OCI-LY1 (cell line): ENCODE results near the gene P2RX2.

Experiments
- H2AFZ ChIP-seq: fragments of 200-600 bp; sonication (generic), shearing (Covaris generic); 2 replicates; pipeline ENCODE4 v1.6.0; 2014; ENCODE audit warnings: antibody characterized with exemption, mild to moderate bottlenecking, low read length
- H3F3A ChIP-seq: fragments of 200-600 bp; sonication (generic), shearing (Covaris generic); 2 replicates; pipeline ENCODE4 v1.6.0; 2014; ENCODE audit warnings: mild to moderate bottlenecking, antibody characterized with exemption, low read length, moderate library complexity; ENCODE audit not compliant: insufficient read depth
- H3K27ac ChIP-seq: fragments of 200-600 bp; sonication (generic); 2 replicates; pipeline ENCODE4 v1.5.1; 2014; ENCODE audit warnings: low read length, mixed run types, mild to moderate bottlenecking, low read depth; ENCODE audit not compliant: poor library complexity, severe bottlenecking
- H3K27me3 ChIP-seq: fragments of 200-600 bp; sonication (generic); 2 replicates; pipeline ENCODE4 v1.6.0; 2014; ENCODE audit warnings: antibody characterized with exemption, mild to moderate bottlenecking, low read length, moderate library complexity; ENCODE audit not compliant: insufficient read depth
- H3K36me3 ChIP-seq: fragments of 200-600 bp; sonication (generic); 2 replicates; pipeline ENCODE4 v1.6.1; 2014; ENCODE audit warnings: mild to moderate bottlenecking, antibody characterized with exemption, low read length, moderate library complexity, mixed read lengths; ENCODE audit not compliant: insufficient read depth
- H3K4me1 ChIP-seq: fragments of 200-600 bp; sonication (generic); 2 replicates; pipeline ENCODE4 v1.5.1; 2014; ENCODE audit warnings: mild to moderate bottlenecking, low read length, moderate library complexity; ENCODE audit not compliant: insufficient read depth, severe bottlenecking
- H3K4me2 ChIP-seq: fragments of 200-600 bp; sonication (generic), shearing (Covaris generic); 2 replicates; pipeline ENCODE4 v1.6.1; 2014; ENCODE audit warnings: low read length
- H3K4me3 ChIP-seq: fragments of 200-600 bp; sonication (generic); 2 replicates; pipeline ENCODE4 v1.5.1; 2014; ENCODE audit warnings: low read length, low read depth, mild to moderate bottlenecking, mixed read lengths; ENCODE audit not compliant: poor library complexity, severe bottlenecking
- H3K79me2 ChIP-seq: fragments of 200-600 bp; shearing (Covaris generic); 2 replicates; pipeline ENCODE4 v1.6.1; 2016; ENCODE audit warnings: mixed run types, low read length, mixed read lengths; ENCODE audit not compliant: insufficient read depth
- H3K9ac ChIP-seq: fragments of 200-600 bp; sonication (generic), shearing (Covaris generic); 2 replicates; pipeline ENCODE4 v1.6.1; 2014; ENCODE audit warnings: mild to moderate bottlenecking, low read length, mixed read lengths
- H3K9me2 ChIP-seq: fragments of 200-600 bp; sonication (generic), shearing (Covaris generic); 2 replicates; pipeline ENCODE4 v1.6.1; 2014; ENCODE audit warnings: low read depth, mild to moderate bottlenecking, low read length, mixed read lengths
- H3K9me3 ChIP-seq: fragments of 200-600 bp; shearing (Covaris generic); 2 replicates; pipeline ENCODE4 v1.6.1; 2014; ENCODE audit warnings: low read length, mixed read lengths
- H4K20me1 ChIP-seq: fragments of 200-600 bp; sonication (generic), shearing (Covaris generic); 2 replicates; pipeline ENCODE4 v1.6.0; 2016; ENCODE audit warnings: mild to moderate bottlenecking, low read length; ENCODE audit not compliant: insufficient read depth
- EZH2 ChIP-seq: fragments of 200-600 bp; sonication (generic), shearing (Covaris generic); IDR thresholded peaks from 2 replicates; pipeline ENCODE4 v1.8.0; 2017; ENCODE audit warnings: borderline replicate concordance, mixed run types, mild to moderate bottlenecking, antibody characterized with exemption, low read length, moderate library complexity, mixed read lengths
- TF ChIP-seq, protein P1 (sequence below): fragments of 200-600 bp; sonication (generic), shearing (Covaris generic); IDR thresholded peaks from 2 replicates; pipeline ENCODE4 v1.5.1; 2017; ENCODE audit warnings: mild to moderate bottlenecking, antibody characterized with exemption, low read length, moderate library complexity, mixed read lengths

Gene P2RX2

GRCh38 chr12:132580701-132581292 lies 37.8 kb upstream of the P2RX2 start:
- Histone ChIP-seq H3K9ac (no peak overlapping the region), H3K4me3 (no peak overlapping the region), H3K27me3 (no peaks in the 10 kb centered on the region), H3F3A (no peaks in the 10 kb centered on the region), H3K9me2 (no peaks in the 10 kb centered on the region), H3K27ac (no peak overlapping the region), H3K4me2 (no peak overlapping the region), H3K36me3 (no peaks in the 10 kb centered on the region), H3K9me3 (no peaks in the 10 kb centered on the region), H3K79me2 (no peaks in the 10 kb centered on the region), H2AFZ (no peak overlapping the region), H4K20me1 (no peaks in the 10 kb centered on the region), H3K4me1 (no peaks in the 10 kb centered on the region)
- TF ChIP-seq EZH2: no peak
- TF ChIP-seq, protein P1, sequence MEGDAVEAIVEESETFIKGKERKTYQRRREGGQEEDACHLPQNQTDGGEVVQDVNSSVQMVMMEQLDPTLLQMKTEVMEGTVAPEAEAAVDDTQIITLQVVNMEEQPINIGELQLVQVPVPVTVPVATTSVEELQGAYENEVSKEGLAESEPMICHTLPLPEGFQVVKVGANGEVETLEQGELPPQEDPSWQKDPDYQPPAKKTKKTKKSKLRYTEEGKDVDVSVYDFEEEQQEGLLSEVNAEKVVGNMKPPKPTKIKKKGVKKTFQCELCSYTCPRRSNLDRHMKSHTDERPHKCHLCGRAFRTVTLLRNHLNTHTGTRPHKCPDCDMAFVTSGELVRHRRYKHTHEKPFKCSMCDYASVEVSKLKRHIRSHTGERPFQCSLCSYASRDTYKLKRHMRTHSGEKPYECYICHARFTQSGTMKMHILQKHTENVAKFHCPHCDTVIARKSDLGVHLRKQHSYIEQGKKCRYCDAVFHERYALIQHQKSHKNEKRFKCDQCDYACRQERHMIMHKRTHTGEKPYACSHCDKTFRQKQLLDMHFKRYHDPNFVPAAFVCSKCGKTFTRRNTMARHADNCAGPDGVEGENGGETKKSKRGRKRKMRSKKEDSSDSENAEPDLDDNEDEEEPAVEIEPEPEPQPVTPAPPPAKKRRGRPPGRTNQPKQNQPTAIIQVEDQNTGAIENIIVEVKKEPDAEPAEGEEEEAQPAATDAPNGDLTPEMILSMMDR: no peak

DNA sequence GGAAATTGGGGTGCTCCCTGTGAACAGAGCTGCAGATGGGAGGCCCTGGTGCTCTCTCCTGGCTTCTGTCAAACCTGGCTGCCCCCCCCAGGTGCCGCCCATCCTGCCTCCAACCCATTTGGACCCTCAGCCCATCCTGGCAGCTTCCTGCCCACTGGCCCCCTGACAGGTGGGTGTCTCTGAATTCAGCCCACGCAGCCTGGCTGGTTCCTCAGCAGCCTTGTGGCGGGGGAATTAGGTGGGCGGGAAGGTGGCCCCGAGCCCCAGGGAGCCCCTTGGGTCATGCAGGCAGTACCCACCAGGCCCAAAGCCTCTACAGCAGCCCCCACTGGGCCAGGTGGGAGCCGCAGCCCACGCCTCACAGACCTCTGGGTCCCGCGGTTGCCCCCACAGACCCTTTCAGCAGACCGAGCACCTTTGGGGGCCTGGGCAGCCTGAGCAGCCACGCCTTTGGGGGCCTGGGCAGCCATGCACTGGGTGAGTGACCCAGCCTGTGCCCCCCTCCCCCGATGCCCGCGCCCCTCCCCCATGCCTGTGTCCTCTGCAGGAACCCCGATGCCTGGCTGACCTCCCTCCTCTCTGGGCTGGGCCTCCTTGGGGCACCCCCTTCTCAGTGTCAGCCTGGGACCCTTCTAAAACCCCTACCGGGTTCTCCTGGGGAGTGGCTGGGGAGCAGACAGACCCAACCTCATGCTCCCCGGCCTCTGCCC lies 37.1 kb upstream of the P2RX2 start:
- Histone ChIP-seq H3K79me2 (no peaks in the 10 kb centered on the region), H3K9me2 (no peaks in the 10 kb centered on the region), H3K36me3 (no peaks in the 10 kb centered on the region), H3K4me1 (no peaks in the 10 kb centered on the region), H4K20me1 (no peaks in the 10 kb centered on the region), H3K4me3 (no peak overlapping the region), H3K27me3 (no peaks in the 10 kb centered on the region), H3K4me2 (no peak overlapping the region), H3K27ac (no peak overlapping the region), H3K9me3 (no peaks in the 10 kb centered on the region), H2AFZ (no peak overlapping the region), H3K9ac (no peak overlapping the region), H3F3A (no peaks in the 10 kb centered on the region)
- TF ChIP-seq, protein P1: no peak
- TF ChIP-seq EZH2: no peak

- Histone ChIP-seq H3K9me3 (no peaks in the 10 kb centered on the region), H4K20me1 (no peaks in the 10 kb centered on the region), H3K27me3 (no peaks in the 10 kb centered on the region), H3K79me2 (no peaks in the 10 kb centered on the region), H3K27ac (no peak overlapping the region), H2AFZ (no peak overlapping the region), H3K4me1 (no peaks in the 10 kb centered on the region), H3K4me2 (no peak overlapping the region), H3K9me2 (no peaks in the 10 kb centered on the region), H3F3A (no peaks in the 10 kb centered on the region), H3K4me3 (no peak overlapping the region), H3K36me3 (no peaks in the 10 kb centered on the region), H3K9ac (no peak overlapping the region)
- TF ChIP-seq EZH2: no peak
- TF ChIP-seq, protein P1: no peak
Measured at GRCh38 chr12:132582058-132582420, 36.5 kb upstream of the P2RX2 start.
